AG04450 (cell line): ENCODE data around the gene PPIL1. TPM values are rescaled to one million over a fixed set of nuclear protein-coding genes. Genes with fewer than 3 reads are reported as not detected.

Experiments used
- CTCF ChIA-PET: fragments of 300-600, 350-600 bp; formaldehyde crosslinking; extraction: SDS; loops from one replicate; lab custom pipeline; 2022; ENCODE audit warnings: antibody characterized with exemption, inconsistent platforms; lab: Charles Lee
- POLR2A ChIA-PET: fragments of 350-600 bp; formaldehyde crosslinking; extraction: SDS; loops from one replicate; lab custom pipeline; 2021; ENCODE audit warnings: antibody characterized with exemption, inconsistent platforms; lab: Yijun Ruan, JAX
- DNase-seq: peaks from one replicate; pipeline ENCODE4 v3.0.0-alpha.2; 2011; ENCODE audit warnings: low read depth, low spot score
- H3K27ac ChIP-seq: one replicate; pipeline ENCODE4 v1.5.1; 2012; ENCODE audit warnings: low read depth, low read length, control low read depth
- H3K27me3 ChIP-seq: one replicate; pipeline ENCODE4 v1.6.0; 2012; ENCODE audit warnings: low read length; ENCODE audit not compliant: control insufficient read depth, insufficient read depth
- H3K4me3 ChIP-seq: 2 replicates; pipeline ENCODE4 v1.5.1; 2011; ENCODE audit warnings: mild to moderate bottlenecking, low read depth, low read length, control low read depth
- H3K9me3 ChIP-seq: 2 replicates; pipeline ENCODE4 v1.5.1; 2012; ENCODE audit warnings: low read length; ENCODE audit not compliant: control insufficient read depth, insufficient read depth
- polyA plus RNA-seq: library from polyadenylated mRNA; depleted of rRNA; stranded (reverse); fragments of >200 nt; gene quantifications from 2 replicates; pipeline ENCODE4 v1.2.3, GENCODE V29; 2011
- TF ChIP-seq, protein P1 (sequence below): IDR thresholded peaks from 2 replicates; pipeline ENCODE4 v1.5.1; 2011; ENCODE audit warnings: low read depth, low read length, control low read depth, inconsistent platforms

PPIL1 gene
- polyA plus RNA-seq, 1 experiment, result 40.7 TPM

DNA sequence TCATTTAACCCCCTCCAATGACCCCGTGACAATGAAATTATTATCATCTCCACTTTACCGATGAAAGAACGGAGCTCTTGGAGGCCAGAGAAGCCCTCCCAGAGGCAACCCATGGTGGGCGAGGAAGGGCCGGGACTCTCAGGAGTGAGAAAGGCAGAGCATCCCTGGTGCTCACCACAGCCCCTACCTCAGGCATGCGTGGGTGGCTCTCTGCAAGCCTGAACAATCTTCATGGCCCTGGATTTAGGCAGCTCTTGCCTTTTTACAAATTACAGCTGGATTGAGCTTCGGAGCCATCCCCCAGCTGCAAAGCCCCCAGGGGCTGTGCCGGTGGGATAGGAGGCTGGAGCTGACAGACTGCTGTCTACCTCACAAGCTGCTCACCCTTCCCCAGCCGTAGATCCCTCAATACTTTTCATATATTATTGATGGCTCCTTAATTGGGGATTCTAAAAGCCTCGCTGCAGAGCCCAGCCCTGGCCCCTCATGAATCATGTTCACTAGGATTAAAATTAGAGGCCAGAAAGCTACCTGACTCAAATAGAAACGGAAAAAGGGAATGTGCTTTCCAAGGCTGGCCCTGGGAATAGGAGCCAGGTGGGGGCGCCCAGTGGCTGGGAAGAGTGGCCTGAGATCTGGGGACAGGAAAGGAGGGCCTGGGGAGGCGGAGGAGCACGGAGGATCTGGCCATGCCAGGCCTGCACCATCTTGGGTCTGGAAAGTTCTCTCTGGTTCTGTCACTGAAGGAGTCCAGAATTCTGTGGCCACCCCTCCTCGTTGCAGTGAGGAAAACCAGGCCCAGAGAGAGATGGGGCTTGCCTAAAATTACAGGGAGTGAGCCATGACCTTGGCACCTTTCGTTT, 64.4 kb downstream of the PPIL1 start:
- H3K9me3 ChIP-seq, result no peaks in the 10 kb centered on the region
- no peak overlapping the region for H3K4me3 ChIP-seq
- H3K27ac ChIP-seq, result no peak overlapping the region
- CTCF ChIA-PET, result interaction anchor here (0.5 to 1.3 kb wide), 5 partner anchors 41 to 600 kb away, joined by 3 to 4 read pairs (median 3); partner anchors contain the start of gene C6orf89
- TF ChIP-seq, protein P1, sequence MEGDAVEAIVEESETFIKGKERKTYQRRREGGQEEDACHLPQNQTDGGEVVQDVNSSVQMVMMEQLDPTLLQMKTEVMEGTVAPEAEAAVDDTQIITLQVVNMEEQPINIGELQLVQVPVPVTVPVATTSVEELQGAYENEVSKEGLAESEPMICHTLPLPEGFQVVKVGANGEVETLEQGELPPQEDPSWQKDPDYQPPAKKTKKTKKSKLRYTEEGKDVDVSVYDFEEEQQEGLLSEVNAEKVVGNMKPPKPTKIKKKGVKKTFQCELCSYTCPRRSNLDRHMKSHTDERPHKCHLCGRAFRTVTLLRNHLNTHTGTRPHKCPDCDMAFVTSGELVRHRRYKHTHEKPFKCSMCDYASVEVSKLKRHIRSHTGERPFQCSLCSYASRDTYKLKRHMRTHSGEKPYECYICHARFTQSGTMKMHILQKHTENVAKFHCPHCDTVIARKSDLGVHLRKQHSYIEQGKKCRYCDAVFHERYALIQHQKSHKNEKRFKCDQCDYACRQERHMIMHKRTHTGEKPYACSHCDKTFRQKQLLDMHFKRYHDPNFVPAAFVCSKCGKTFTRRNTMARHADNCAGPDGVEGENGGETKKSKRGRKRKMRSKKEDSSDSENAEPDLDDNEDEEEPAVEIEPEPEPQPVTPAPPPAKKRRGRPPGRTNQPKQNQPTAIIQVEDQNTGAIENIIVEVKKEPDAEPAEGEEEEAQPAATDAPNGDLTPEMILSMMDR, result no peak; the same call in 1 of the 2 replicates
- H3K27me3 ChIP-seq, result peaks cover 27% of the 10 kb centered on the region
- DNase-seq, result no peak
- POLR2A ChIA-PET, result no interaction called here

DNA sequence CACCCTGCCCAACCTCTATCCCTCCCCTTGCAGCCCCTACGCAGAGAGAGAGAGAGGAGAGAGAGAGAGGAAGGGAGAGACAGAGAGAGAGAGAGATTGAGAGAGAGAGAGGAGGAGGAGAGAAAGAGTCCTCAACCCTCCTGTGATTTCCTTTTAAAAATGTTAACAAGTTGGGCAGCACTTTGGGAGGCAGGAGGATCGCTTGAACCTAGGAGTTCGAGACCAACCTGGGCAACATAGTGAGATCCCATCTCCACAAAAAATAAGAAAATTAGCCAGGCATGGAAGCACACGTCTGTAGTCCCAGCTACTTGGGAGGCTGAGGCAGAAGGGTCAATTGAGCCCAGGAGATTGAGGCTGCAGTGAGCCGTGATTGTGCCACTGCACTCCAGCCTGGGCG, 65.4 kb downstream of the PPIL1 start:
- H3K9me3 ChIP-seq, result no peaks in the 10 kb centered on the region
- ChIA-PET CTCF (interaction anchor here (1.2 kb wide), 1 partner anchor 43 kb away, joined by 3 read pairs; no protein-coding TSS in a partner anchor), POLR2A (no interaction called here)
- H3K27ac ChIP-seq, result no peak overlapping the region
- H3K27me3 ChIP-seq, result peaks cover 36% of the 10 kb centered on the region
- TF ChIP-seq, protein P1, result no peak
- no peak for DNase-seq
- H3K4me3 ChIP-seq, result no peak overlapping the region

DNA sequence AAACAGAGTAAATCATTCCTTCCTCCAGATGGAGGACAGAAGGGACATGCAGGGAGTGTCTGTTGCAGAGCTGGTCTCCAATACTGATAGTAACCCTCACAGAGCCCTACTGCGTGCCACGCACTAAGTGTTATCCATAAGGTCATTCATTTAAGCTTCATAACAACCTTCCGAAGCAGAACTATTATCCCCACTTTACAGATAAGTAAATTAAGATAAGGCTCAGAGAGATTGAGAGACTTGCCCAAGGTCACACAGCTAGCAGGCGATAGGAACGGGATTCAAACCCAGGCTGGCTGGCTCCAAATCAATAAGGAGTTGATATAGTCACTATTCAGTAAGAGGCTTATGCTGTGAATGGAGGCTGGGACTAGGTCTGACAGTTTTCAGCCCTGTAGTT, 66.0 kb downstream of the PPIL1 start:
- no peak overlapping the region for H3K27ac ChIP-seq
- ChIA-PET CTCF (interaction anchor here (1.2 kb wide), 1 partner anchor 42 kb away, joined by 3 read pairs; no protein-coding TSS in a partner anchor), POLR2A (no interaction called here)
- TF ChIP-seq, protein P1, result no peak
- H3K27me3 ChIP-seq, result peaks cover 36% of the 10 kb centered on the region
- no peak for DNase-seq
- H3K4me3 ChIP-seq, result no peak overlapping the region
- H3K9me3 ChIP-seq, result no peaks in the 10 kb centered on the region

GRCh38 chr6:36807750-36808149, 66.9 kb downstream of the PPIL1 start:
- DNase-seq, result no peak
- H3K27me3 ChIP-seq, result peaks cover 42% of the 10 kb centered on the region
- CTCF ChIA-PET, result no interaction called here

More at GRCh38 chr6:36807750-36808149, 66.9 kb downstream of the PPIL1 start:
- POLR2A ChIA-PET, result no interaction called here
- TF ChIP-seq, protein P1, result no peak
- Histone ChIP-seq H3K4me3 (no peak overlapping the region), H3K27ac (no peak overlapping the region), H3K9me3 (no peaks in the 10 kb centered on the region)
